GM23248 (cell line): ENCODE results near the gene ARL5B. TPM values are rescaled to one million over a fixed set of nuclear protein-coding genes. Genes with fewer than 3 reads are reported as not detected.
A peak's percentile ranks its signal among the peaks of the same experiment; 100 is the strongest.

Source experiments
- DNase-seq: peaks from one replicate; pipeline ENCODE4 v3.0.0-alpha.2; 2015
- H2AFZ ChIP-seq: fragments of 200-600 bp; sonication (generic); 2 replicates; pipeline ENCODE4 v1.6.1; 2016; ENCODE audit warnings: antibody characterized with exemption
- H3F3A ChIP-seq: fragments of 200-600 bp; sonication (generic); 2 replicates; pipeline ENCODE4 v1.6.1; 2016; ENCODE audit warnings: mild to moderate bottlenecking, antibody characterized with exemption, mixed run types; ENCODE audit not compliant: insufficient read depth
- H3K27ac ChIP-seq: fragments of 200-600 bp; sonication (generic); 2 replicates; pipeline ENCODE4 v1.5.1; 2016; ENCODE audit warnings: mild to moderate bottlenecking
- H3K27me3 ChIP-seq: fragments of 200-600 bp; sonication (generic); replicated peaks from 2 replicates; pipeline ENCODE4 v1.6.1; 2016; ENCODE audit warnings: mild to moderate bottlenecking; ENCODE audit not compliant: insufficient read depth
- H3K36me3 ChIP-seq: fragments of 200-600 bp; sonication (generic); 2 replicates; pipeline ENCODE4 v1.6.1; 2016; ENCODE audit warnings: low read depth, mild to moderate bottlenecking
- H3K4me1 ChIP-seq: fragments of 200-600 bp; sonication (generic); 2 replicates; pipeline ENCODE4 v1.6.1; 2016; ENCODE audit warnings: mild to moderate bottlenecking; ENCODE audit not compliant: insufficient read depth
- H3K4me2 ChIP-seq: fragments of 200-600 bp; sonication (generic); one replicate; pipeline ENCODE4 v1.6.1; 2016; ENCODE audit warnings: mild to moderate bottlenecking; ENCODE audit not compliant: unreplicated experiment
- H3K4me3 ChIP-seq: fragments of 200-600 bp; sonication (generic); 2 replicates; pipeline ENCODE4 v1.5.1; 2016; ENCODE audit warnings: mild to moderate bottlenecking
- H3K79me2 ChIP-seq: fragments of 200-600 bp; sonication (generic); 2 replicates; pipeline ENCODE4 v1.6.1; 2016; ENCODE audit warnings: mild to moderate bottlenecking; ENCODE audit not compliant: insufficient read depth
- H3K9ac ChIP-seq: fragments of 200-600 bp; sonication (generic); 2 replicates; pipeline ENCODE4 v1.6.1; 2016; ENCODE audit warnings: mild to moderate bottlenecking
- H3K9me2 ChIP-seq: fragments of 200-600 bp; sonication (generic); 2 replicates; pipeline ENCODE4 v1.6.1; 2016; ENCODE audit warnings: mixed run types, mild to moderate bottlenecking, moderate library complexity; ENCODE audit not compliant: insufficient read depth
- H3K9me3 ChIP-seq: fragments of 200-600 bp; sonication (generic); one replicate; pipeline ENCODE4 v1.6.1; 2017; ENCODE audit warnings: low read depth
- H4K20me1 ChIP-seq: fragments of 200-600 bp; sonication (generic); 2 replicates; pipeline ENCODE4 v1.6.0; 2016; ENCODE audit not compliant: insufficient read depth
- EZH2 ChIP-seq: fragments of 200-600 bp; sonication (generic); IDR thresholded peaks from 2 replicates; pipeline ENCODE4 v1.6.1; 2018; ENCODE audit warnings: antibody characterized with exemption, mild to moderate bottlenecking; ENCODE audit not compliant: insufficient read depth, poor library complexity, severe bottlenecking
- EZH2phosphoT487 ChIP-seq: fragments of 200-600 bp; sonication (generic); IDR thresholded peaks from 2 replicates; pipeline ENCODE4 v1.6.1; 2018; ENCODE audit warnings: antibody characterized with exemption, moderate library complexity, mild to moderate bottlenecking, low read depth; ENCODE audit not compliant: insufficient read depth
- WGBS, 2 experiments: methylation state at CpG; one replicate each; pipeline ENCODE4 v1.1.6; 2015 to 2017; ENCODE audit warnings: low lambda C conversion rate in 2 of 2, low coverage in 1 of 2; ENCODE audit errors: missing lambda C conversion rate in 2 of 2; 5-methylcytosine and 5-hydroxymethylcytosine counted together
- in situ Hi-C: fragments of 300-500 bp; cut with MboI; formaldehyde crosslinking; loops from 2 replicates; pipeline ENCODE4 v1.15.0; 2020
- polyA plus RNA-seq: library from polyadenylated mRNA; unstranded; fragments of >200 nt; fragmentation: Nextera tagmentation; extraction: Ambion mirVana; gene quantifications from 2 replicates; pipeline ENCODE4 v1.2.1, GENCODE V29; 2016
- total RNA-seq: library from RNA; depleted of rRNA; stranded (reverse); fragments of >200 nt; shearing (Covaris generic); gene quantifications from 2 replicates; pipeline ENCODE4 v1.2.3, GENCODE V29; 2014

The ARL5B gene
- total and polyA plus RNA-seq, 2 experiments from 2014 or later = 5.2 to 10.7 TPM

DNA sequence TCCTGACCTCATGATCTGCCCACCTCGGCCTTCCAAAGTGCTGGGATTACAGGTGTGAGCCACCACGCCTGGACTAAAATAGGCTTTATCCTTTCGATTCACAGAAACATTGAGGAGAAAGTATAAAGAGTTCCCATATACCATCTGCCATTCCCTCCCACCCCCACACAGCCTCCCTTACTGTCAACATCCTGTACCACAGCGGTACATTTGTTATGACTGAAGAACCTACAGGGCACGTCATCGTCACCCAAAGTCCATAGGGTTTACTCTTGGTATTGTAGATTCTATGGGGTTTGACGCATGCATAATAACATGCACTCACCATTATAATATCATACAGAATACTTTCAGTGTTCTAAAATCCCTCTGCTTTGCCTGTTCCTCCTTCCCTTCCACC, 28.0 kb downstream of the ARL5B start:
- WGBS, 2 experiments = 85 to 89% methylated on average over 7 of the region's 7 CpGs
- Histone ChIP-seq H4K20me1 (no peaks in the 10 kb centered on the region), H3K9ac (no peak overlapping the region), H3K4me1 (peaks cover 17% of the 10 kb centered on the region), H3K4me2 (no peak overlapping the region), H3K4me3 (no peak overlapping the region), H3F3A (peaks cover 17% of the 10 kb centered on the region), H3K36me3 (no peaks in the 10 kb centered on the region), H3K27me3 (no peaks in the 10 kb centered on the region), H3K79me2 (no peaks in the 10 kb centered on the region), H3K9me3 (no peaks in the 10 kb centered on the region), H3K9me2 (no peaks in the 10 kb centered on the region), H2AFZ (no peak overlapping the region), H3K27ac (no peak overlapping the region)
- DNase-seq = no peak
- in situ Hi-C loops = loop anchor here (25.0 kb wide), 1 partner anchor 1100 kb away; no protein-coding TSS in a partner anchor
- TF ChIP-seq EZH2phosphoT487 = no peak
- no peak for TF ChIP-seq EZH2

DNA sequence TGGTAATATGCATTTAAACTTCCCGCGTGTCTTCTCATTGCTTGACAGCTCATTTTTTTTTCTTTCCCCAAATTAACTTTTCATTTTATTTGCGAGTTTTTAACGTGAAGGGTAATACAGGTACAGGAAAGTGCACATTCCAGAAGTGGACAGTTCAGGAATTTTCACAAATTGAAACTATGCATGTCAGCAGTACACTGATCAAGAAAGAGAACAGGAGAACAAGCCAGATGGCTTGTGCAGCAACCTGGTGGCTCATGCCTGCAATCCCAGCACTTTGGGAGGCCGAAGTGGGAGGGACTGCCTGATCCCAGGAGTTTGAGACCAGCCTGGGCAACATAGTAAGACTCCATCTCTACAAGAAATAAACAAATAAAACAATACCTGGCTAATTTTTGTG, 28.5 kb downstream of the ARL5B start:
- Histone ChIP-seq H2AFZ (no peak overlapping the region), H3K4me3 (no peak overlapping the region), H3K27ac (no peak overlapping the region), H3K79me2 (no peaks in the 10 kb centered on the region), H3K4me2 (no peak overlapping the region), H3K9me2 (no peaks in the 10 kb centered on the region), H3K27me3 (no peaks in the 10 kb centered on the region), H3F3A (peaks cover 11% of the 10 kb centered on the region), H3K36me3 (no peaks in the 10 kb centered on the region), H3K4me1 (peaks cover 11% of the 10 kb centered on the region), H3K9ac (no peak overlapping the region), H4K20me1 (no peaks in the 10 kb centered on the region), H3K9me3 (no peaks in the 10 kb centered on the region)
- no peak for DNase-seq
- TF ChIP-seq EZH2phosphoT487 (no peak), EZH2 (no peak)
- WGBS, 2 experiments = 78 to 79% methylated on average over 5 of the region's 5 CpGs
- in situ Hi-C loops = loop anchor here (25.0 kb wide), 1 partner anchor 1100 kb away; no protein-coding TSS in a partner anchor

GRCh38 chr10:18689498-18689897, 30.3 kb downstream of the ARL5B start:
- Histone ChIP-seq H3K4me3 (no peak overlapping the region), H3K4me2 (no peak overlapping the region), H3K36me3 (no peaks in the 10 kb centered on the region), H3K79me2 (no peaks in the 10 kb centered on the region), H2AFZ (no peak overlapping the region), H3K27me3 (no peaks in the 10 kb centered on the region), H3K9me2 (no peaks in the 10 kb centered on the region), H4K20me1 (no peaks in the 10 kb centered on the region), H3K9ac (no peak overlapping the region), H3K4me1 (no peaks in the 10 kb centered on the region), H3F3A (no peaks in the 10 kb centered on the region), H3K9me3 (no peaks in the 10 kb centered on the region), H3K27ac (no peak overlapping the region)
- TF ChIP-seq EZH2 (no peak), EZH2phosphoT487 (no peak)
- in situ Hi-C loops = loop anchor here (25.0 kb wide), 1 partner anchor 1098 kb away; no protein-coding TSS in a partner anchor
- peak; percentile 65 for DNase-seq
- WGBS, 2 experiments = 0 to 4% methylated on average over 3 of the region's 3 CpGs

DNA sequence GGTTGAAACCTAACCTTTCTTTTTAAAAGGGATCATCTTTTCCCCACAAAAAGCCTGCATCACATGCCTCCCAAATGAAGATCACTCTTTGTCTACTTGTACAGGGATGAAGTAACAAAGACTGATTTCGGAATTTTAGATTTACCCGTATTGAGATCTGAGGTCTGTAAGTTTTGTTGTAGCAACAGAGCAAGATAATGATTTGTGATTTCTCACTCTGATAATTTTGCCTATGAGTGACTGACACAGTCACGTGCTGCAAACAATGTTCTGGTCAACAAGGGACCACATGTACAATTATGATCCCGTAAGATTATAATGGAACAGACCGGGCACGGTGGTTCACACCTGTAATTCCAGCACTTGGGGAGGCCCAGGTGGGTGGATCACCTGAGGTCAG, 31.3 kb downstream of the ARL5B start:
- in situ Hi-C loops = loop anchor here (25.0 kb wide), 1 partner anchor 1097 kb away; no protein-coding TSS in a partner anchor
- no peaks in the 10 kb centered on the region for H4K20me1 ChIP-seq
- WGBS, 2 experiments = 90 to 91% methylated on average over 6 of the region's 6 CpGs
- H2AFZ ChIP-seq = no peak overlapping the region
- TF ChIP-seq EZH2 = no peak
- no peak for TF ChIP-seq EZH2phosphoT487
- H3K9ac ChIP-seq = no peak overlapping the region
- H3K9me2 ChIP-seq = no peaks in the 10 kb centered on the region
- H3K4me2 ChIP-seq = no peak overlapping the region
- no peaks in the 10 kb centered on the region for H3K27me3 ChIP-seq
- no peaks in the 10 kb centered on the region for H3K79me2 ChIP-seq
- no peaks in the 10 kb centered on the region for H3F3A ChIP-seq
- H3K4me1 ChIP-seq = no peaks in the 10 kb centered on the region
- no peak overlapping the region for H3K27ac ChIP-seq
- no peaks in the 10 kb centered on the region for H3K9me3 ChIP-seq
- no peak for DNase-seq
- H3K36me3 ChIP-seq = no peaks in the 10 kb centered on the region
- no peak overlapping the region for H3K4me3 ChIP-seq
